ENCODE measurements around the gene ANKS1B. TPM values are rescaled to one million over a fixed set of nuclear protein-coding genes. Genes with fewer than 3 reads are reported as not detected.
"Not testable (repeated sequence)": the region's sequence is repeated elsewhere in the genome, so short reads cannot be mapped to it uniquely, and the experiment has no call there.

The ANKS1B gene
- total and polyA plus RNA-seq, 7 donors = 1.0 to 57.3 (median 30.1) TPM; not detected in 1

- H3K36me3 ChIP-seq = no peaks in the 10 kb centered on the region
- H3K4me1 ChIP-seq = no peaks in the 10 kb centered on the region
- H3K27ac ChIP-seq = no peak overlapping the region
- H3K4me3 ChIP-seq = no peak overlapping the region
- no peaks in the 10 kb centered on the region for H3K27me3 ChIP-seq
- TF ChIP-seq POLR2A (IDR thresholded peaks at IDR 0.05) = no peak
- no peak for TF ChIP-seq CTCF (IDR thresholded peaks at IDR 0.05)
- TF ChIP-seq POLR2AphosphoS5 (IDR thresholded peaks at IDR 0.05) = no peak
- TF ChIP-seq EP300 (IDR thresholded peaks at IDR 0.05) = no peak
- DNase-seq = no peak
- H3K9me3 ChIP-seq = no peaks in the 10 kb centered on the region
- intact Hi-C loops (cut with DNase I) = no loop called here
These were observed 948.2 kb downstream of the ANKS1B start for GRCh38 chr12:99036566-99036965.

GRCh38 chr12:99035803-99036202 lies 948.9 kb downstream of the ANKS1B start:
- Histone ChIP-seq H3K4me1 (no peaks in the 10 kb centered on the region), H3K27me3 (no peaks in the 10 kb centered on the region), H3K36me3 (no peaks in the 10 kb centered on the region), H3K4me3 (no peak overlapping the region), H3K27ac (no peak overlapping the region), H3K9me3 (no peaks in the 10 kb centered on the region)
- intact Hi-C loops (cut with DNase I) = no loop called here
- 44 to 54% methylated on average over 5 of the region's 5 CpGs for WGBS, 2 donors
- DNase-seq = no peak
- TF ChIP-seq CTCF (IDR thresholded peaks at IDR 0.05) (no peak), POLR2AphosphoS5 (IDR thresholded peaks at IDR 0.05) (no peak), EP300 (IDR thresholded peaks at IDR 0.05) (no peak), POLR2A (IDR thresholded peaks at IDR 0.05) (no peak)

- H3K4me3 ChIP-seq; DNase-seq; H3K36me3 ChIP-seq; H3K4me1 ChIP-seq; H3K27ac ChIP-seq; H3K27me3 ChIP-seq; intact Hi-C loops (cut with DNase I); H3K9me3 ChIP-seq: not testable (repeated sequence)
- 93 to 95% methylated on average over 4 of the region's 4 CpGs for WGBS, 2 donors
These were observed 950.5 kb downstream of the ANKS1B start for GRCh38 chr12:99034201-99034600.

- Histone ChIP-seq H3K9me3 (no peaks in the 10 kb centered on the region), H3K4me3 (no peak overlapping the region), H3K27ac (no peak overlapping the region), H3K27me3 (no peaks in the 10 kb centered on the region), H3K4me1 (peaks cover 0 to 11% (median 0%) of the 10 kb centered on the region in 4 donors), H3K36me3 (no peaks in the 10 kb centered on the region)
- DNase-seq = no peak
- TF ChIP-seq POLR2AphosphoS5 (IDR thresholded peaks at IDR 0.05) (no peak), EP300 (IDR thresholded peaks at IDR 0.05) (no peak), CTCF (IDR thresholded peaks at IDR 0.05) (no peak), POLR2A (IDR thresholded peaks at IDR 0.05) (no peak)
- 18 to 61% methylated on average over 5 of the region's 5 CpGs for WGBS, 2 donors
- intact Hi-C loops (cut with DNase I) = no loop called here
These were observed 955.0 kb downstream of the ANKS1B start for GRCh38 chr12:99029511-99030271.

GRCh38 chr12:99027461-99027860 lies 957.3 kb downstream of the ANKS1B start:
- Histone ChIP-seq H3K4me1 (peaks cover 0 to 11% (median 0%) of the 10 kb centered on the region in 4 donors), H3K27me3 (no peaks in the 10 kb centered on the region), H3K27ac (no peak overlapping the region), H3K4me3 (no peak overlapping the region), H3K9me3 (no peaks in the 10 kb centered on the region), H3K36me3 (no peaks in the 10 kb centered on the region)
- DNase-seq = no peak
- WGBS, 2 donors = 68 to 71% methylated on average over 2 of the region's 2 CpGs
- intact Hi-C loops (cut with DNase I) = no loop called here
- TF ChIP-seq POLR2AphosphoS5 (IDR thresholded peaks at IDR 0.05) (no peak), CTCF (IDR thresholded peaks at IDR 0.05) (no peak), EP300 (IDR thresholded peaks at IDR 0.05) (no peak), POLR2A (IDR thresholded peaks at IDR 0.05) (no peak)
